Measurements from ENCODE around the gene SECISBP2L.

DNA sequence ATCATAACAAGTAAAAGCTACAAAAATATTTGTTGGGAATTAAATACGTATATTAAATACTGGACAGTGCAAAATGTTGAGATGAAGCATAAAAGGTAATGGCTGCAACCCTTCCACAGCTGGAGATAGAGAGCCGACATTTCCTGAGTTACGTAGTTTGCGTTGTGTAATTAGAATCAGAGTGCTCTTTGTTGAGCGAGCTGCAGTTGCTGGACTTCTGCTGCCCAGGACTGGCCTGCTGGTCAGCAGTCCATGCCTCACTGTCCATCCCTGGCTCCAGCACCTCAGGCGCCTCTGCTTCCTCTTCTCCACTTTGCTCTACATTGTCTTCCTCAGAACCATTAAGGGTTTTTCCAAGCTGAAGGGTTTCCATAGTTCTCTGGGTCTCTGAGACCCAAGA lies 54.1 kb downstream of the SECISBP2L start:
- no peak for TF ChIP-seq SUZ12 (IDR thresholded peaks at IDR 0.05; ENCODE audit: extremely low read depth, insufficient read depth, insufficient read length)
- TF ChIP-seq YY1 (IDR thresholded peaks at IDR 0.05; ENCODE audit: insufficient read depth, insufficient read length) = no peak
- no peak for TF ChIP-seq ZNF274 (IDR thresholded peaks at IDR 0.05; ENCODE audit: low read depth, low read length)

All from NT2/D1 (cell line).